Neutrophil (primary cell): ENCODE measurements around the gene PTPRCAP.
"Not testable (repeated sequence)": the region's sequence is repeated elsewhere in the genome, so short reads cannot be mapped to it uniquely, and the experiment has no call there.

Experiments used
- H3K27ac ChIP-seq: fragments of 200-600 bp; sonication (generic); 2 replicates; pipeline ENCODE4 v1.5.1; 2016; ENCODE audit warnings: mild to moderate bottlenecking, moderate library complexity
- H3K27me3 ChIP-seq: fragments of 200-600 bp; sonication (generic); 2 replicates; pipeline ENCODE4 v1.6.0; 2016; ENCODE audit warnings: mild to moderate bottlenecking
- H3K36me3 ChIP-seq: fragments of 200-600 bp; sonication (generic); 2 replicates; pipeline ENCODE4 v1.5.1; 2017
- H3K4me1 ChIP-seq, 2 experiments: fragments of 200-600 bp in 1 of 2; sonication (generic) in 1 of 2; 1 replicate in 1 of 2; 2 replicates in 1 of 2; pipeline versions ENCODE4 v1.5.1 to v1.6.1; 2013 to 2016; ENCODE audit warnings: low read depth in 1 of 2, low read length in 1 of 2, mild to moderate bottlenecking in 1 of 2, moderate library complexity in 1 of 2; ENCODE audit not compliant: control insufficient read depth in 1 of 2, insufficient read depth in 1 of 2
- H3K4me3 ChIP-seq, 2 experiments: fragments of 200-600 bp in 1 of 2; sonication (generic) in 1 of 2; 1 replicate in 1 of 2; 2 replicates in 1 of 2; pipeline ENCODE4 v1.5.1; 2013 to 2016; ENCODE audit warnings: low read depth in 1 of 2, low read length in 1 of 2, mild to moderate bottlenecking in 1 of 2, moderate library complexity in 1 of 2
- H3K9me3 ChIP-seq: fragments of 200-600 bp; sonication (generic); 2 replicates; pipeline ENCODE4 v1.5.1; 2016
- TF ChIP-seq, protein P1 (sequence below): fragments of 200-600 bp; sonication (generic); IDR thresholded peaks from 2 replicates; pipeline ENCODE4 v1.5.1; 2016; ENCODE audit warnings: antibody characterized with exemption

The PTPRCAP gene

DNA sequence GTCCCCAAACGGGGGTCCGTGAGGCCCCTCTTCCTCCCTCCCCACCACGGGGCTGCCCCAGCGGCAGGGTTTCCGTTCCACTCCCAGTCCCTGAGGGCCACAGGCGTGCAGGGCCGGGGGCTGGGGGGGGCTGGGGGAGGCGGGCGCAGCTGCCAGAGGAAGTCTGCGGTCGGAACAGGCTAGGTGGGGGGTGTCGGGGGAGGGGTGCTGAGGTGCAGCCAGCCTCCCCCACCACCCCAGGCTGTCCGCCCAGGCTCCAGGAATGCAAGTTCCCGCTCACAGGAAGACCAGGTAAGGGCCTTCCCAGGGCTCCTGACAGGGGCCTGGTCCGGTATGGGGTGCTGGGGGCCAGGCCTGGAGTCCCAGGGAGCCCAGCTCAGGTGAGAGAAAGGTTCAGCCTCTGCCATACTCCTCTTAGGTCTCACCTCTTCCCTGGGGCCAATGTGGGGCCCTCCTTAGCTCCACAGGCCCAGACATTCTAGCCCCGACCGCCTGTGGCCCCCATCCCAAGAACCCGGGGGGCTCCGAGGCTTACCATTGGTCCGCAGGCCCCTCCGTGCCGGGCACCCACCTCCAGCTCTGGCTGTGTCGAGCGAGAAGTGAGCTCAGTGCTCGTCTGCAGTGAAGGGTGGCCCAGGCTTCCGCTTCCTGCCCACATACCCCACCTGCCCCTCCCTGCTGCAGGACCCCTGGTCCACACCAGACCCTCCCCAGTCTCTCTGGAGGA lies at the start of gene PTPRCAP:
PTPRCAP (minus strand) TSS at position 601 of the 727 bp plus-strand sequence; CDS start at position 538, 63 bp downstream.
- TF ChIP-seq, protein P1, sequence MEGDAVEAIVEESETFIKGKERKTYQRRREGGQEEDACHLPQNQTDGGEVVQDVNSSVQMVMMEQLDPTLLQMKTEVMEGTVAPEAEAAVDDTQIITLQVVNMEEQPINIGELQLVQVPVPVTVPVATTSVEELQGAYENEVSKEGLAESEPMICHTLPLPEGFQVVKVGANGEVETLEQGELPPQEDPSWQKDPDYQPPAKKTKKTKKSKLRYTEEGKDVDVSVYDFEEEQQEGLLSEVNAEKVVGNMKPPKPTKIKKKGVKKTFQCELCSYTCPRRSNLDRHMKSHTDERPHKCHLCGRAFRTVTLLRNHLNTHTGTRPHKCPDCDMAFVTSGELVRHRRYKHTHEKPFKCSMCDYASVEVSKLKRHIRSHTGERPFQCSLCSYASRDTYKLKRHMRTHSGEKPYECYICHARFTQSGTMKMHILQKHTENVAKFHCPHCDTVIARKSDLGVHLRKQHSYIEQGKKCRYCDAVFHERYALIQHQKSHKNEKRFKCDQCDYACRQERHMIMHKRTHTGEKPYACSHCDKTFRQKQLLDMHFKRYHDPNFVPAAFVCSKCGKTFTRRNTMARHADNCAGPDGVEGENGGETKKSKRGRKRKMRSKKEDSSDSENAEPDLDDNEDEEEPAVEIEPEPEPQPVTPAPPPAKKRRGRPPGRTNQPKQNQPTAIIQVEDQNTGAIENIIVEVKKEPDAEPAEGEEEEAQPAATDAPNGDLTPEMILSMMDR = no peak
- H3K27ac ChIP-seq = no peak within 1 kb of the TSS
- H3K4me1 ChIP-seq = peaks cover 14% of the 10 kb centered on the region in 2 experiments
- no peaks in the 10 kb centered on the region for H3K27me3 ChIP-seq
- H3K36me3 ChIP-seq = peaks cover 62% of the 10 kb centered on the region
- H3K9me3 ChIP-seq = no peaks in the 10 kb centered on the region
- no peak within 1 kb of the TSS for H3K4me3 ChIP-seq

- H3K9me3 ChIP-seq = no peaks in the 10 kb centered on the region
- peaks cover 40% of the 10 kb centered on the region for H3K36me3 ChIP-seq
- peaks cover 40 to 44% of the 10 kb centered on the region in 2 experiments for H3K4me1 ChIP-seq
- TF ChIP-seq, protein P1 = no peak
- no peaks in the 10 kb centered on the region for H3K27me3 ChIP-seq
- peak overlapping the region; percentile 54 for H3K27ac ChIP-seq
- H3K4me3 ChIP-seq = no peak overlapping the region
Measured at GRCh38 chr11:67486481-67487195, 49.2 kb upstream of the PTPRCAP start.

- not testable (repeated sequence) for H3K4me3 ChIP-seq, H3K9me3 ChIP-seq, H3K27me3 ChIP-seq
- peaks cover 40 to 44% of the 10 kb centered on the region in 2 experiments for H3K4me1 ChIP-seq
- H3K27ac ChIP-seq = peak overlapping the region; percentile 54
- peaks cover 33% of the 10 kb centered on the region for H3K36me3 ChIP-seq
Measured at GRCh38 chr11:67485873-67486361, 48.4 kb upstream of the PTPRCAP start.

DNA sequence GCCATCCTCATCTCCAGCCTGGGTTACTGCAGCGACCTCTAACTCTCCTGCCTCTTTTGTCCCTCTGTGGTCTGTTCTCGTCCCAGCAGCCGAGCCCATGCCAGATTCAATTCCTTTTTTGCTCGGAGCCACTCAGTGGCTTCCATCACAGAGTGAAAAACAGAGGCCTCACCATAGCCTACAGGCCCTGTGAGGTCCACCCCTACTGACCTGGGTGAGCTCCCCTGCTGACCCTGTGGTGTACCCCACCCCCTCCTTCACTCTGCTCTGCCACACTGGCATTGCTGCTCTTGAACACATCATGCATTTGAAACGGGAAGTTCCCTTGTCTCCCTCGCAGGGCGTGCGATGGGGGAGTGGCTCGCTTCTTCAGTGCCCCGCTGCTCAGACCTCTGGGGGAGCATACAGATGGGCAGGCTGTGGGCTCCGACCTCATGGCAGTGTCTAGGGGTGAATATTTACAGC lies 47.4 kb upstream of the PTPRCAP start:
- Histone ChIP-seq H3K4me1 (peaks cover 40 to 44% of the 10 kb centered on the region in 2 experiments), H3K27ac (peak overlapping the region; percentile 96), H3K9me3 (no peaks in the 10 kb centered on the region), H3K27me3 (no peaks in the 10 kb centered on the region), H3K4me3 (peak overlapping the region; percentile 18), H3K36me3 (peaks cover 23% of the 10 kb centered on the region)
- TF ChIP-seq, protein P1 = no peak

DNA sequence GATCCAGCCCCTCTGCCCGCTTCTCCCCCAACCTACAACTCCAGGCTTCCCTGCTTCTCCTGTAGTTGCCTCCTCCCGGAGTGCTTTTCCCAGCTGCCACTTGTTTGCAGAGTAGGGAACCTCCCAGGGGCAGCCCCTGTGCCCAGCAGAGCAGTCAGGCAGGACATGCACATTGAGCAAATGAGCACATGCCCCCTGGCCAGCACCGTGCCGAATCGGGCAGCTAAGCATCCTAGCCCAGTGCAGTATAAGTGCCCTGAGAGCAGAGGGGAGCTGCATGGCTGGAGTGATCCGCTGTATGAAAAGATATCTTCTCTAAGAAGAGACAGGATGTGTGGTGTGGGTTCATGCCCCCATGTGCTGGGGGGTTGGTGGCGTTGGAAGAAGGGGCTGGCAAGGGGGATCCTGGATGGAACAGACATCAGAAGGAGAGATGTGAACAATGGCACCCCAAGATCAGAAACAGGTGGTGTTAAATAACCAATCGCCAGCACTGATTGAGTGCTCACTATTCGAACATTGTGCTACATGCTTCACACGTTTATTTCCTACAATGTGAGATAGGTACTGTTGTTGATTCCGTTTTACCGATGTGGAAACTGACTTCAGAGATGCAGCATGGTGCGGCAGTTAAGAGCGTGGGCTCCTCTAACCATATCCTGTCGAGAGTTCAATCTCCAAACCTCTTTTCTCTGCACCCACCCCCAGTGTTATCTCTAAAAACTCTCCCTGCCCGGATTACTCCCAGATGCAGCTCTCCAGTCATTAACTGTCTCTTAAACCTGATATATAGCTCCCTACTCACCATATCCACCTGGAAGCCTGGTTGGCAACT lies 46.6 kb upstream of the PTPRCAP start:
- no peaks in the 10 kb centered on the region for H3K27me3 ChIP-seq

More for the DNA sequence above, 46.6 kb upstream of the PTPRCAP start:
- Histone ChIP-seq H3K36me3 (peaks cover 14% of the 10 kb centered on the region), H3K27ac (peak overlapping the region; percentile 96), H3K9me3 (no peaks in the 10 kb centered on the region), H3K4me1 (peaks cover 40 to 44% of the 10 kb centered on the region in 2 experiments), H3K4me3 (peak overlapping the region; percentile 85 to 92)
- TF ChIP-seq, protein P1 = no peak
